ENCODE results near the gene SNCAIP. TPM values are rescaled to one million over a fixed set of nuclear protein-coding genes. Genes with fewer than 3 reads are reported as not detected.

Gene SNCAIP
- total RNA-seq, 1 experiment from 2014 or later, result 3.0 TPM

GRCh38 chr5:122455939-122456338 is 143.9 kb downstream of the SNCAIP start:
- no peak overlapping the region for H2BK15ac ChIP-seq (ENCODE audit: low read depth, low read length)
- no peaks in the 10 kb centered on the region for H3K79me2 ChIP-seq (ENCODE audit: insufficient read depth, low read length)
- no peak overlapping the region for H3K56ac ChIP-seq (ENCODE audit: insufficient read length, low read depth, low read length)
- H3K9me3 Mint-ChIP-seq, result no peaks in the 10 kb centered on the region
- H3K23ac ChIP-seq (ENCODE audit: insufficient read length, low read depth, low read length), result no peak overlapping the region
- no peak overlapping the region for H3K9ac ChIP-seq (ENCODE audit: extremely low read depth, insufficient read length, low read length)
- no peak overlapping the region for H3K18ac ChIP-seq (ENCODE audit: insufficient read length, low read depth, low read length)
- no peaks in the 10 kb centered on the region for H3K9me3 ChIP-seq (ENCODE audit: control insufficient read depth, low read depth, low read length)
- peaks cover 3 to 13% of the 10 kb centered on the region in 2 experiments for H3K4me1 Mint-ChIP-seq
- no peaks in the 10 kb centered on the region for H3K27me3 Mint-ChIP-seq (ENCODE audit: low read depth)
- no peak overlapping the region for H2BK12ac ChIP-seq (ENCODE audit: insufficient read length, low read depth, low read length)
- no peak overlapping the region for H2BK120ac ChIP-seq (ENCODE audit: low read depth, low read length, poor library complexity, severe bottlenecking)
- H2BK5ac ChIP-seq (ENCODE audit: insufficient read length, low read length), result no peak overlapping the region
- H2AFZ ChIP-seq (ENCODE audit: low read length), result no peak overlapping the region
- no peak overlapping the region for H3K4me2 ChIP-seq (ENCODE audit: insufficient read depth, insufficient read length, low read length)
- no peaks in the 10 kb centered on the region; the same call in 1 of the 2 replicates for H3K4me1 ChIP-seq (ENCODE audit: insufficient read depth, low read length)
- no CpG with 5 or more reads among the region's 1 CpG for WGBS (ENCODE audit: extremely low coverage, insufficient read length, low lambda C conversion rate)
- no peak overlapping the region for H3K4me3 Mint-ChIP-seq
- no peak overlapping the region for H2BK20ac ChIP-seq (ENCODE audit: low read depth, low read length, poor library complexity, severe bottlenecking)
- H3K4ac ChIP-seq (ENCODE audit: low read depth, low read length), result no peak overlapping the region
- H3K23me2 ChIP-seq (ENCODE audit: insufficient read length, low read depth, low read length, poor library complexity, severe bottlenecking), result no peaks in the 10 kb centered on the region
- H2AK5ac ChIP-seq (ENCODE audit: insufficient read length, low read length), result no peak overlapping the region
- H4K8ac ChIP-seq (replicated peaks; ENCODE audit: insufficient read length, low read depth, low read length), result no peak overlapping the region
- no peak overlapping the region for H4K5ac ChIP-seq (ENCODE audit: insufficient read length, low read depth, low read length)
- peaks cover 2 to 4% (median 4%) of the 10 kb centered on the region in 3 experiments; a peak in 3 of 7 replicates for H3K36me3 Mint-ChIP-seq (ENCODE audit: insufficient read depth in 1 of 3, low read depth in 3 of 3)
- no peaks in the 10 kb centered on the region for H3K27me3 ChIP-seq (ENCODE audit: insufficient read depth, low read length)
- no peak overlapping the region for H3K14ac ChIP-seq (ENCODE audit: insufficient read depth, low read length)
- no peak overlapping the region for H4K91ac ChIP-seq (ENCODE audit: insufficient read length, low read depth, low read length)
- no peaks in the 10 kb centered on the region for H3K79me1 ChIP-seq (ENCODE audit: insufficient read depth, low read depth, low read length, poor library complexity, severe bottlenecking)
- no peak for TF ChIP-seq CTCF (conservative IDR thresholded peaks at IDR 0.05)
- H3K27ac ChIP-seq (ENCODE audit: insufficient read length, low read depth, low read length), result no peak overlapping the region
- no peak overlapping the region for H3K27ac Mint-ChIP-seq
- no peak overlapping the region for H3T11ph ChIP-seq (ENCODE audit: low read length)
- no peak for DNase-seq
- no peaks in the 10 kb centered on the region for H4K20me1 ChIP-seq (ENCODE audit: control insufficient read depth, insufficient read depth, insufficient read length)
